ENCODE results near the gene TNNI3. TPM values are rescaled to one million over a fixed set of nuclear protein-coding genes. Genes with fewer than 3 reads are reported as not detected.

TNNI3 gene
- total and polyA plus RNA-seq, 2 of the 4 experiments (the other 2 are of a cell fraction), result not detected

GRCh38 chr19:55186080-55186479, 28.5 kb upstream of the TNNI3 start:
- ChIA-PET CTCF (no interaction called here), POLR2A (ENCODE audit: unreplicated experiment) (no interaction called here)
- Histone ChIP-seq H3K4me2 (ENCODE audit: low read depth, low read length) (no peak overlapping the region), H3K36me3 (ENCODE audit: control insufficient read depth, insufficient read depth, low read length) (no peaks in the 10 kb centered on the region), H2BK15ac (ENCODE audit: low read depth, low read length) (no peak overlapping the region), H2BK20ac (ENCODE audit: low read depth, low read length) (no peak overlapping the region), H2AK9ac (replicated peaks; ENCODE audit: low read depth, low read length, poor library complexity) (no peak overlapping the region), H3K4ac (ENCODE audit: low read depth, low read length) (no peak overlapping the region), H3K79me1 (ENCODE audit: low read depth in 1 of 2, low read length in 2 of 2) (no peaks in the 10 kb centered on the region), H3K27me3 (ENCODE audit: control insufficient read depth, insufficient read depth, low read length) (peaks cover 24% of the 10 kb centered on the region), H2AFZ (replicated peaks; ENCODE audit: low read length, poor library complexity) (no peak overlapping the region), H3K4me3 (ENCODE audit: insufficient read depth, low read depth, low read length) (no peak overlapping the region), H3K27ac (ENCODE audit: insufficient read depth, low read length) (no peak overlapping the region), H3K9me1 (ENCODE audit: insufficient read depth, low read length) (peaks cover 3% of the 10 kb centered on the region; the same call in 1 of the 2 replicates), H3K56ac (ENCODE audit: extremely low read depth, insufficient read depth, low read length) (no peak overlapping the region), H3K4me1 (ENCODE audit: control insufficient read depth, insufficient read depth, low read length) (no peaks in the 10 kb centered on the region), H3K14ac (replicated peaks; ENCODE audit: low read depth, low read length) (no peak overlapping the region), H3K9ac (ENCODE audit: low read depth, low read length) (no peak overlapping the region), H2BK5ac (ENCODE audit: low read depth, low read length, poor library complexity, severe bottlenecking) (no peak overlapping the region), H2AK5ac (ENCODE audit: low read depth, low read length) (no peak overlapping the region), H3K9me3 (ENCODE audit: control insufficient read depth, insufficient read depth, low read length) (no peaks in the 10 kb centered on the region), H4K20me1 (ENCODE audit: insufficient read depth, low read length) (no peaks in the 10 kb centered on the region), H4K8ac (ENCODE audit: low read depth in 2 of 2, low read length in 2 of 2) (no peak overlapping the region), H3K18ac (ENCODE audit: low read depth, low read length) (no peak overlapping the region), H4K91ac (ENCODE audit: insufficient read depth, low read depth, low read length) (no peak overlapping the region), H3K23ac (ENCODE audit: low read depth, low read length) (no peak overlapping the region), H4K5ac (ENCODE audit: low read depth, low read length) (no peak overlapping the region), H2BK120ac (ENCODE audit: low read depth, low read length) (no peak overlapping the region)
- DNase-seq (no peak), ATAC-seq (ENCODE audit: low read depth) (no peak)
- WGBS, 2 experiments (ENCODE audit: extremely low coverage in 2 of 2, insufficient read length in 1 of 2), result 61% methylated on average over 9 of the region's 12 CpGs; no CpG with 5 or more reads in 1 of the 2 experiments
- in situ Hi-C loops (cut with MboI; ENCODE audit: low sequenced_read_pairs) (no loop called here), dilution Hi-C loops (cut with HindIII; ENCODE audit: low sequenced_read_pairs, unreplicated experiment) (no loop called here), intact Hi-C loops (cut with micrococcal nuclease) (no loop called here)
- TF ChIP-seq RFX5 (IDR thresholded peaks at IDR 0.05; ENCODE audit: low read depth, low read length) (no peak), RAD21 (IDR thresholded peaks at IDR 0.05; ENCODE audit: low read length) (no peak)
- BruUV-seq (replicated peaks), result no TSS peak
